ENCODE results near the gene SGO2. TPM values are rescaled to one million over a fixed set of nuclear protein-coding genes. Genes with fewer than 3 reads are reported as not detected.

SGO2 gene
- total RNA-seq, 1 experiment from 2014 or later, result 14.2 TPM

- H3K4me1 Mint-ChIP-seq (ENCODE audit: insufficient read depth, unreplicated experiment), result peaks cover 7% of the 10 kb centered on the region
- H3K9me3 Mint-ChIP-seq (ENCODE audit: unreplicated experiment), result no peaks in the 10 kb centered on the region
- H3K36me3 Mint-ChIP-seq (ENCODE audit: insufficient read depth, unreplicated experiment), result peaks cover 28% of the 10 kb centered on the region
- intact Hi-C loops (cut with micrococcal nuclease), result no loop called here
- DNase-seq (ENCODE audit: unreplicated experiment), result no peak
- TF ChIP-seq, protein P1, sequence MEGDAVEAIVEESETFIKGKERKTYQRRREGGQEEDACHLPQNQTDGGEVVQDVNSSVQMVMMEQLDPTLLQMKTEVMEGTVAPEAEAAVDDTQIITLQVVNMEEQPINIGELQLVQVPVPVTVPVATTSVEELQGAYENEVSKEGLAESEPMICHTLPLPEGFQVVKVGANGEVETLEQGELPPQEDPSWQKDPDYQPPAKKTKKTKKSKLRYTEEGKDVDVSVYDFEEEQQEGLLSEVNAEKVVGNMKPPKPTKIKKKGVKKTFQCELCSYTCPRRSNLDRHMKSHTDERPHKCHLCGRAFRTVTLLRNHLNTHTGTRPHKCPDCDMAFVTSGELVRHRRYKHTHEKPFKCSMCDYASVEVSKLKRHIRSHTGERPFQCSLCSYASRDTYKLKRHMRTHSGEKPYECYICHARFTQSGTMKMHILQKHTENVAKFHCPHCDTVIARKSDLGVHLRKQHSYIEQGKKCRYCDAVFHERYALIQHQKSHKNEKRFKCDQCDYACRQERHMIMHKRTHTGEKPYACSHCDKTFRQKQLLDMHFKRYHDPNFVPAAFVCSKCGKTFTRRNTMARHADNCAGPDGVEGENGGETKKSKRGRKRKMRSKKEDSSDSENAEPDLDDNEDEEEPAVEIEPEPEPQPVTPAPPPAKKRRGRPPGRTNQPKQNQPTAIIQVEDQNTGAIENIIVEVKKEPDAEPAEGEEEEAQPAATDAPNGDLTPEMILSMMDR (IDR thresholded peaks at IDR 0.05; ENCODE audit: unreplicated experiment), result no peak
- no TSS peak for BruUV-seq (replicated peaks)
- ChIA-PET POLR2A (interaction anchor here (0.8 to 3.3 kb wide), 2 partner anchors 10 to 12 kb away, joined by 3 to 10 read pairs; no protein-coding TSS in a partner anchor), CTCF (interaction anchor here (0.6 to 9.9 kb wide), 8 partner anchors 14 to 512 kb away, joined by 3 to 239 read pairs (median 4); partner anchors contain the start of gene KCTD18)
- no peaks in the 10 kb centered on the region for H3K27me3 Mint-ChIP-seq (ENCODE audit: insufficient read depth, unreplicated experiment)
- H3K27ac Mint-ChIP-seq (ENCODE audit: low read depth, unreplicated experiment), result no peak overlapping the region
- no peak overlapping the region for H3K4me3 Mint-ChIP-seq (ENCODE audit: unreplicated experiment)
Observed at GRCh38 chr2:200486529-200486928, 39.5 kb upstream of the SGO2 start.

DNA sequence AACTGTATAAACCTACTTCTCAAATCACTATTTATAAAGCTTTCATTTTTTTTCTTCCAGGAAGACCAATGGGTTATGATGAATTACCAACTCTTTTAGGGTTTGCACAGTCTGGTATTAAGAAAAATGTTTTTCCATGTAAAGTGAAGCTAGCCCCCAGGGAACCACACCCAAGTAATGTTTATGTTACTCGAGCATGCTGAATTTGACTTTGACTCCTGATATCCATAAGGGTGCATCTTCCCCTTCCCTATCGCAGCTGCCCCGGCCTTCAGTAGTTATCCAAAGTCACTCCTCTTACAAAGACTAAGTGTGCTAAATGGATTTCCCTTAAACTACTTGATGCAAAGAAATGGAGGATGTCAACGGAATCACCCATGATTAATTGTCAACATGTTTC lies 37.8 kb upstream of the SGO2 start:
- DNase-seq (ENCODE audit: unreplicated experiment), result no peak
- Mint-ChIP-seq H3K27ac (ENCODE audit: low read depth, unreplicated experiment) (no peak overlapping the region), H3K27me3 (ENCODE audit: insufficient read depth, unreplicated experiment) (no peaks in the 10 kb centered on the region), H3K36me3 (ENCODE audit: insufficient read depth, unreplicated experiment) (peaks cover 40% of the 10 kb centered on the region), H3K9me3 (ENCODE audit: unreplicated experiment) (no peaks in the 10 kb centered on the region), H3K4me1 (ENCODE audit: insufficient read depth, unreplicated experiment) (peaks cover 6% of the 10 kb centered on the region), H3K4me3 (ENCODE audit: unreplicated experiment) (no peak overlapping the region)
- TF ChIP-seq, protein P1 (IDR thresholded peaks at IDR 0.05; ENCODE audit: unreplicated experiment), result no peak
- no TSS peak for BruUV-seq (replicated peaks)
- POLR2A ChIA-PET, result no interaction called here
- intact Hi-C loops (cut with micrococcal nuclease), result no loop called here
- CTCF ChIA-PET, result interaction anchor here (0.5 to 9.9 kb wide), 5 partner anchors 22 to 514 kb away, joined by 3 to 239 read pairs (median 4); partner anchors contain the start of gene KCTD18

GRCh38 chr2:200490001-200490400 lies 36.0 kb upstream of the SGO2 start:
- no peak for DNase-seq (ENCODE audit: unreplicated experiment)
- TF ChIP-seq, protein P1 (IDR thresholded peaks at IDR 0.05; ENCODE audit: unreplicated experiment), result no peak
- H3K4me1 Mint-ChIP-seq (ENCODE audit: insufficient read depth, unreplicated experiment), result no peaks in the 10 kb centered on the region
- ChIA-PET POLR2A (interaction anchor here (0.7 to 1.0 kb wide), 2 partner anchors 9 to 18 kb away, joined by 3 to 4 read pairs; no protein-coding TSS in a partner anchor), CTCF (interaction anchor here (0.8 to 1.5 kb wide), 2 partner anchors 9 to 517 kb away, joined by 3 to 4 read pairs; no protein-coding TSS in a partner anchor)
- H3K27me3 Mint-ChIP-seq (ENCODE audit: insufficient read depth, unreplicated experiment), result no peaks in the 10 kb centered on the region
- intact Hi-C loops (cut with micrococcal nuclease), result no loop called here
- no TSS peak for BruUV-seq (replicated peaks)
- no peak overlapping the region for H3K4me3 Mint-ChIP-seq (ENCODE audit: unreplicated experiment)
- no peaks in the 10 kb centered on the region for H3K9me3 Mint-ChIP-seq (ENCODE audit: unreplicated experiment)
- peaks cover 45% of the 10 kb centered on the region for H3K36me3 Mint-ChIP-seq (ENCODE audit: insufficient read depth, unreplicated experiment)
- no peak overlapping the region for H3K27ac Mint-ChIP-seq (ENCODE audit: low read depth, unreplicated experiment)

- CTCF ChIA-PET, result interaction anchor here (0.8 to 2.1 kb wide), 8 partner anchors 9 to 519 kb away, joined by 3 to 16 read pairs (median 4); no protein-coding TSS in a partner anchor
- H3K36me3 Mint-ChIP-seq (ENCODE audit: insufficient read depth, unreplicated experiment), result peaks cover 59% of the 10 kb centered on the region
- POLR2A ChIA-PET, result no interaction called here
Observed at GRCh38 chr2:200492656-200493055, 33.4 kb upstream of the SGO2 start.

More at GRCh38 chr2:200492656-200493055, 33.4 kb upstream of the SGO2 start:
- Mint-ChIP-seq H3K4me1 (ENCODE audit: insufficient read depth, unreplicated experiment) (no peaks in the 10 kb centered on the region), H3K27me3 (ENCODE audit: insufficient read depth, unreplicated experiment) (no peaks in the 10 kb centered on the region), H3K9me3 (ENCODE audit: unreplicated experiment) (no peaks in the 10 kb centered on the region), H3K27ac (ENCODE audit: low read depth, unreplicated experiment) (no peak overlapping the region), H3K4me3 (ENCODE audit: unreplicated experiment) (no peak overlapping the region)
- TF ChIP-seq, protein P1 (IDR thresholded peaks at IDR 0.05; ENCODE audit: unreplicated experiment), result no peak
- DNase-seq (ENCODE audit: unreplicated experiment), result no peak
- intact Hi-C loops (cut with micrococcal nuclease), result no loop called here
- BruUV-seq (replicated peaks), result no TSS peak
